Cardiac septum (tissue), 1 donor: ENCODE measurements around the gene HDAC10. TPM values are rescaled to one million over a fixed set of nuclear protein-coding genes. Genes with fewer than 3 reads are reported as not detected.
A peak's percentile ranks its signal among the peaks of the same experiment; 100 is the strongest.
"Not testable (repeated sequence)": the region's sequence is repeated elsewhere in the genome, so short reads cannot be mapped to it uniquely, and the experiment has no call there.

Source experiments
- DNase-seq: peaks from one replicate; pipeline ENCODE4 v3.0.0-alpha.2; 2020; ENCODE audit warnings: low spot score
- intact Hi-C: fragments of 100-400 bp; cut with DNase I; formaldehyde crosslinking; loops from one replicate; pipeline ENCODE4 v1.14.0; 2022
- total RNA-seq: library from RNA; stranded (reverse); fragmentation: NEBNext Ultra II Directional; extraction: Animal tissue kit (Norgen Biotek cat#: 25700); gene quantifications from one replicate; pipeline ENCODE4 v1.2.1, GENCODE V29; 2021
- donor health status: DM: no; HTN: no; CAD: no.

Gene HDAC10
- total RNA-seq, 1 donor from 2014 or later, result 13.1 TPM

DNA sequence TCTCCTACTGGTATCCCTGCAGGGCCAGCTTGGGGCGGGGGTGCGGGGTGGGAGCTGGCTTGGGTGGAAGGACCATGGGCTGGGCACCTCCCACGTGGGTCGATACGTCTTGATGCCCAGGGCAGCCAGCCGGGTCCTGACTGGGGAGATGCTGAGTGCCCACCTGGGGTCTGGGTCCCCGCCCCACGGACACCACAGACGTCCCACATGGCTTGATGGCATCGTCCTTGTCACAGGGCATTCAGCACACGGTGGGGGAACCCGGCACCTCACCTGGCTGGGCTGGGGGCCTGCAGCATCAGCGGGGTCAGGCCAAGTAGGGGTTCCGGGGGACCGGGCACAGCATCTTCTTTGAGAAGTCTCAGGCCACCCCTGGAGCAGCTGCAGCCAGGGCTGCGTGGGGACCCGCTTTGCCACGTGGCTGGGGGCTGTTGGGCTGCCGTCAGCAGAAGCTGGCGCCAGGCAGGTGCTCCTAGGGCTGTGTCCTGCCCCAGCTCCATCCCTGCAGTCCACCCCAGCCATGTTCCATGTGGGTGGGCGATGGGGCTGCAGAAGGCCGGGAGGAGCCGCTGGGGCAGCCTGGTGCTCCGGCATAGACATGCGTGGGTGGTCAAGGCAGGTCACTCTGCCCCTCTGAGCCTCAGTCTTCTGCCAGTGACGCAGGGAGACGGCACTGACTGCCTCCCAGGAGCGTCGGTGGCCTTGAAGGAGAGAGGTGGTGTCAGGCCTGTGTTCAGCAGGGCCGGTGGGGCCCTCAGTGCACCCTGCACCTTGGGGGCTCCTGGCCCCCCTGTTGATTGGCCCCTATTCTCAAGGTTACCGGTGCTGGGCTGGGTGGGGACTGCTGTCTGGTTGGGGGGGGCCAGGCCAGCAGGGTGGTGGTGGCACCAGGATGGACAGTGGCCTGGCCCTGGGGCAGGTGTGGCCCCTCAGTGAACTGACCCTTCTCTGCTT, 41.8 kb downstream of the HDAC10 start:
- intact Hi-C loops, result loop anchor here (10.0 kb wide), 2 partner anchors 244 to 274 kb away; partner anchors contain the start of gene PIM3
- no peak for DNase-seq

DNA sequence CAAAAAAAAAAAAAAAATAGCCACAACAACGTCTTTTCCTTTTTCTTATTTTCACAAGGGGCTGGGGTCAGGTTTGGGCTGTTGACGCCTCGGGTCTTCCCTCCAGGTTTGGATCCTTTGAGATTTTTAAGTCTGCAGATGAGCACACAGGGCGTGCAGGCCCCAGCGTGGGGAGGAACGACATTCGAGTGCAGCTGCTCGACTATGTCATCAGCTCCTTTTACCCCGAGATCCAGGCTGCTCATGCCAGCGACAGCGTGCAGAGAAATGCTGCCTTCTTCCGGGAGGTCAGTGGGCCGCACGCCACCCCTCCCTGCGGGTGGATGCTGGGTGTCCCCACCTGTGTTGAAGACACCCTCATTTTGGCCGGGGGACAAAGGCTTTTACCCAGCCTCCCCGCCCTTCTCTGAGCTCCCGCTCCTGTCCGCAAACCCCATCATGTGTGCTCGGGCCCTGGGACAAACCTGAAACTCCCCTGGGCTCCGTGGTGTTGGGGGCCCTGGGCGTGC, 42.6 kb downstream of the HDAC10 start:
- intact Hi-C loops, result loop anchor here (10.0 kb wide), 2 partner anchors 244 to 274 kb away; partner anchors contain the start of gene PIM3

DNA sequence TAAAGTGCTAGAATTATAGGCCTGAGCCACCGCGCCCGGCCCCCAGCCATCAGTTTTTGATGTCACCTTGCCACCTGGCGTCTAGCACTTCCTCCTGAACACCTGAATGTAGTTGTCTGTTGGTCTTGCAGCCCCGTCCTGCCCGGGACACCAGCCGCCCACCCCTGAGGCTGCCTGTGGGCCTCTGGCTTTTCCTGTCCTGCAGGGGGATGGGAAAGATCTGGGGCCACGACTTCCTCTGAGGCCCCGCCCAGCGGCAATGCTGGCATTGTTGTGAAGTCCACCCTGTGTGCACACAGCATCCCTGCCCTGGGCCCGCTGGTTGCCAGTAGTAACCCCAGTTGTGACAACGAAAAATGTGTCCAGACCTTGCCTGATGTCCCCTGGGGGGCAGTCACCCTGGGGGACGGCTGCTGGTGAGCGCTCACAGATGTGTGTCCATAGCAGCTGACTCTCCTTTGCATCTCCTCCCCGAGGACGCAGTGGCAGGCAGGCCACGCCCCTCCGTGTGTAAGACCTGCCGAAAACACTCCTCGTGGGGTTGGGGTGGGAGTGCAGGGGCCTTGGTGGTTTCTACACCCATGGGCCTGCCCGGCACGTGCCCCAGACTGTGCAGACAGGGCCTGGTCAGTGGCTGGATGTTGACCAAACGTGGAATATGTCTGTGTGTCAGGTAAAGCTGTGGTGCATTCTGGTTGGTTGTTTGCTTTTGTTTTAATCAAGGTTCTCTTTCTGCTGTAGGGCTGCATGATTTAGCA, 43.5 kb downstream of the HDAC10 start:
- no peak for DNase-seq
- intact Hi-C loops, result loop anchor here (2.0 to 10.0 kb wide), 3 partner anchors 59 to 273 kb away; partner anchors contain the start of gene PIM3

More for the DNA sequence above, 42.6 kb downstream of the HDAC10 start:
- DNase-seq, result no peak

DNA sequence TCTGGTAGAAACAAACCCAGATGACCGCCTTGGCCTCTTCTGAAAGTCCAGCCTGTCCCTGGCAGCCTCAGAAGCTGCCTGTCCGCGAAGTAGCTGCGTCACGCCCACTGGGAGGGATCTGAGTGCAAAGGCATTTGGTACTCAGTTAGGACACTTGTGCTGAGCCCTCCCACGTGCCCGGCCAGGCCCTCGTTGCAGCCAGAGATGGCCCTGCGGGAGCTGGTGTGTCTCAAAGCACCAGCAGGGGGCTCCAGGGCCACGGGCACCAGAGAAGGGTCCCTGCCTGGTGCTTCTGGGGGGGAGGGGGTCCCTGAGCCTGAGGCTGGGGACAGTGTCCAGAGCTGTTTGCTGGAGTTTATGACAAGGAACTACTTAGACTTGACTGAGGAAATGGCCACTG, 44.5 kb downstream of the HDAC10 start:
- intact Hi-C loops, result loop anchor here (2.0 to 10.0 kb wide), 3 partner anchors 58 to 272 kb away; partner anchors contain the start of gene PIM3
- peak; percentile 89 for DNase-seq

DNA sequence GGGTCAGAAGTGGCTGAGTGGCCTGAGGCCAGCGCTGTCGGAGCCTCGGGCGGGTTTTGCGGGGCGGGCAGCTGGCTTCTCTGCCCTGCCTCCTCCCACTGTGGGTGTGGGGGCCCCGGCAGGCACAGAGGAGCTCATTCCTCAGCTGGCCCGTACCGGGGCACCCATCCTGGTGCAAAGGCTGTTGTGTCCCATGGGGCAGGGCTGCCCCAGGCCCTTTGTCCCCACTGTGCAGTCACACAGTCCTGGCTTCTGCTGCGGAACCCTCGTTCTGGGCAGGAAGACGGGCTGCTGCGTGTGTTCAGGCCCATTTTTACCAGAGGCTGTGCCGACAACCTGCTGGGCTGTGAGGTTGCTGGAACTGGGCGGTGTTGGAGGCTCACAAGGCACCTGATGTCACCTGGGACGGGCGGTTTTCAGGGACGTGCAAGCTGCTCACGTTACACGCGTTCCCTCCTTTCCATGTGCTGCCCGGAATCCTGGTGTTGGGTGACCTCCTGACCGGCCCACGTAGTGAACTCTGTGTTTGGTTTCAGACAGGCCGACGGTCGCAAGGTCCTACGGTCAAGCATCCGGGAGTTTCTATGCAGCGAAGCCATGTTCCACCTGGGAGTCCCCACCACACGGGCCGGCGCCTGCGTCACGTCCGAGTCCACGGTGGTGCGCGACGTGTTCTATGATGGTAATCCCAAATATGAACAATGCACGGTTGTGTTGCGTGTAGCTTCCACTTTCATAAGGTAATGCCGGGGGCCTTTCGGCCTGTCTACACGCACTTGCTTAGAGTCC, 45.1 kb downstream of the HDAC10 start:
- intact Hi-C loops, result loop anchor here (2.0 to 10.0 kb wide), 3 partner anchors 57 to 271 kb away; partner anchors contain the start of gene PIM3

DNA sequence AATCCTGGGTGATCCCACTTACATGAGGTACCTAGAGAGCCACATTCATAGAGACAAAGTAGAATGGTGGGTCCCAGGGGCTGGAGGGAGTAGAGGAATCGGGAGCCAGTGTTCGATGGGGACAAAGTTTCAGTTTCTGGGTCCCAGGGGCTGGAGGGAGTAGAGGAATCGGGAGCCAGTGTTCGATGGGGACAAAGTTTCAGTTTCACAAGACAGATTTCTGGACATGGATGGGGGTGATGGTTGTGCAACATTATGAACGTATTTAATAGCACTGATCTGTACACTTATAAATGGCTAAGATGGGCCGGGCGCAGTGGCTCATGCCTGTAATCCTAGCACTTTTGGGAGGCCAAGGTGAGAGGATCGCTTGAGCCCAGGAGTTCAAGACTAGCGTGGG, 46.1 kb downstream of the HDAC10 start:
- intact Hi-C loops, result loop anchor here (10.0 kb wide), 2 partner anchors 240 to 270 kb away; partner anchors contain the start of gene PIM3
- not testable (repeated sequence) for DNase-seq

More for the DNA sequence above, 45.1 kb downstream of the HDAC10 start:
- no peak for DNase-seq

DNA sequence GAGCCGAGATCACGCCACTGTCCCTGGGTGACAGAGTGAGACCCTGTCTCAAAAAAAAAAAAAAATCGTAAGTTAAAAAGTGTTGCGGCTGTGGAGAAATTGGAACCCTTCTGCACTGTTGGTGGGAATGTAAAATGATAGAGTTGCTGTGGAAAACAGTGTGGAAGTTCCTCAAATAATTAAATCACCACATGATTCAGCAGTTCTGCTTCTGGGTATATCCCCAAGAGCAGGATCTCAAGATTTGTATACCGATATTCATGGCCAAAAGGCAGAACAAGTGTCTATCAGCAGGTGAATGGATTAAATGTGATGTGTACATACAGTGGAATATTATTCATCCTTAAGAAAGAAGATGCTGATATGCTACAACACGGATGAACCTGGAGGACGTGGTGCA, 46.5 kb downstream of the HDAC10 start:
- DNase-seq, result no peak
- intact Hi-C loops, result loop anchor here (10.0 kb wide), 2 partner anchors 240 to 270 kb away; partner anchors contain the start of gene PIM3

DNA sequence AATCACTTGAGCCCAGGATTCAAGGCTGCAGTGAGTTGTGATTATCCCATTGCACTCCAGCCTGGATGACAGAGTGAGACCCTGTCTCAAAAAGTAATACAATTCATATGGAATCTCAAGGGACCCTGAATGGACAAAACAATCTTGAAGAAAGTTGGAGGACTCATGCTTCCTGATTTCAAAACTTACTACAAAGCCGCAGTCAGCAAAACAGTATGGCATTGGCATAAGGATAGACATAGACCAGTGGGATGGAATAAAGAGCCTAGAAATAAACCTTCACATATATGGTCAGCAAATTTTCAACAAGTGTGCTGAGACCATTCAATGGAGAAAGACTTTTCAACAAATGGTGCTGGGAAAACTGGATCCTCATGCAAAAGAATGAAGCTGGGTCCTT, 47.8 kb downstream of the HDAC10 start:
- intact Hi-C loops, result loop anchor here (10.0 kb wide), 2 partner anchors 238 to 268 kb away; partner anchors contain the start of gene PIM3
- no peak for DNase-seq

DNA sequence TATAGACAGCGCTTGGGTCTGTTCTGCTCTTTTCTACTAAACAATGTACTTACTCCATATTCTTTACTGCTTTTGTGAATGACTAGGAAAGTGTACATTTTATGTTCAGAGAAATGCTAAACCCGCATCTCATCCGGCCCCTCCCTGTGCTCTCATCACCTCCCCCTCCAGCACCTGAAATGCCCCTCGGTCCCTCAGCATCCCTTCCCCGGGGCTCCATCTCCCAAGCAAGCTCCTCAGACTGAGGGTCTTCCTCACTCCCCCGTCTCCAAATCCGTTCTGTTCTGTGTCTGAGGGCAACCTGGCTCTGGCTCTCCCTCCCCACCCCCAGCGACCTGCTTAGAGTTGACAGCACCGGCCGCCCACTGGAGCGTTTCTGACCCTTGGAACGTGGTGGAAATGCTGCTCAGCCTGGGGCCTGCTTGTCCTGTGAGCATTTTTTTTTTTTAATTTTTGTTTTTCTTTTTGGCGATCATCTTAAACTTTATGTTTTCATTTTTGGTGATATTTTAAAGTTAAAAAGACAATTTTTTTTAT, 48.9 kb downstream of the HDAC10 start:
- DNase-seq, result no peak
- intact Hi-C loops, result loop anchor here (10.0 kb wide), 2 partner anchors 237 to 267 kb away; partner anchors contain the start of gene PIM3

DNA sequence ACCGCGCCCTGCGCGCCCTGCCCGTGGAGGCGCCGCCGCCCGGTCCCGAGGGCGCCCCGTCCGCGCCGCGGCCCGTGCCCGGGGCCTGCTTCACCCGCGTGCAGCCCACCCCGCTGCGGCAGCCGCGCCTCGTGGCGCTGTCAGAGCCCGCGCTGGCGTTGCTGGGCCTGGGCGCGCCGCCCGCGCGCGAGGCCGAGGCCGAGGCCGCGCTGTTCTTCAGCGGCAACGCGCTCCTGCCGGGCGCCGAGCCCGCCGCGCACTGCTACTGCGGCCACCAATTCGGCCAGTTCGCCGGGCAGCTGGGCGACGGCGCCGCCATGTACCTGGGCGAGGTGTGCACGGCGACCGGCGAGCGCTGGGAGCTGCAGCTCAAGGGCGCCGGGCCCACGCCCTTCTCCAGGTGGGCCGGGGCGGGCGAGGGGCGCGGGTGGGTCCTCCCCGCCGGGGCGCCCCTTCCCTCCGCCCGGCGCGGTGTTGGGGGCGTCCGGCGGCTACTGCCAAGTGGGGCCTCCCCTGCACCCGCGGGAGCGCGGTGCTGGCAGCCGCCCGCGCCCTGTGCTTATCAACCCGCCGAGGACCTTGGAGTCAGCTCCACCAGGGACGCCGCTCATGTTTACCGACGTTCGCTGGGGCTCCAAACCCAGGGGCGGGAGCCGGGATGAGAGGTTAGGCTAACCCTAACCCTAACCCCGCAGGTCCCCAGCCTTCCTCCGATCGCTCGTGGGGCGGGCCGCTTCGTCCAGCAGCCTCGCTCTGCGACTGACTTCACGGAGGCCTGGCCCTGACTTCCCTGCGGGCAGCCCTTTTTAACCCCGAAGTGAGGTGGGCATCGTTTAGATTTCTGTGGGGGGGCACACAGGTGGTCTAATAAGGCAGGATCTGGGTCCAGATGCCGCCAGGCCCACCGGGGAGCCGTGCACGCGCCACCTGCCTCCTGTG, 49.6 kb downstream of the HDAC10 start:
- intact Hi-C loops, result loop anchor here (10.0 kb wide), 2 partner anchors 237 to 267 kb away; partner anchors contain the start of gene PIM3

DNA sequence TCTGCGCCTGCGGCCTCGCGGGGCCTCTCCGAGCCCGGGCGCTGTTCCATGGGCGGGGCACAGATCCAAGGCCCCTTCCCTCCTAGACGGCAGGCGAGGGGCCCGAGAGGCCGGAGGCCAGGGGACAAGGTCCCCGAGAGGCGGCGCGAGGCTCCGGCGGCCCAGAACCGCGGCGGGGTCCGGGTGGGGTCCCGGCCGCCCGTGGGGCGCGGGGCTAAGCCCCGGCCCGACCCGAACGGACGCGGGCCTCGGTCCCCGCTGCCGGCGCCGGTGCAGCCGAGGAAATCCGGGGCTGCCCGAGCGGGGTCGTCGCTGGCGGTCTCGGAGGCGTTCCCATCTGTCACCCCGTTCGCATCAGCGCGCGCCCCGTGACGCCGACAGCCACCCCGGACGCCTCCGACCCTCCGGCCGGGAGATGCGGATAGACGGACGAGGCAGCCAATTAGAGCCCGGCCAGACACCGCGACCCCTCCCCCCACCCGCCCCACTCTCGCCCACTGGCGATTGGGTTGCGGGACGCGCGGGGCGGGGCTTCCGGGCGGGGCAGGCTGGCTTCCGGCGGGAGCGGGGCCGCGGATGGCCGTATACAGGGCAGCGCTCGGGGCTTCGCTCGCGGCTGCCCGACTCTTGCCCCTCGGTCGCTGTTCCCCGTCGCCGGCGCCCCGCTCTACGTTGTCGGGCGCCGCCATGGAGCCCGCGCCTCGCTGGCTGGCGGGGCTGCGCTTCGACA, 50.4 kb downstream of the HDAC10 start, which contains the start of gene SELENOO:
Gene SELENOO (plus strand): TSS at position 551 of the 730 bp plus-strand sequence. CDS start 26 bp downstream, at position 577.
- intact Hi-C loops, result loop anchor here (10.0 kb wide), 2 partner anchors 236 to 266 kb away; partner anchors contain the start of gene PIM3
- peak; percentile 95 for DNase-seq

More for the DNA sequence above, 49.6 kb downstream of the HDAC10 start:
- DNase-seq, result no peak

DNA sequence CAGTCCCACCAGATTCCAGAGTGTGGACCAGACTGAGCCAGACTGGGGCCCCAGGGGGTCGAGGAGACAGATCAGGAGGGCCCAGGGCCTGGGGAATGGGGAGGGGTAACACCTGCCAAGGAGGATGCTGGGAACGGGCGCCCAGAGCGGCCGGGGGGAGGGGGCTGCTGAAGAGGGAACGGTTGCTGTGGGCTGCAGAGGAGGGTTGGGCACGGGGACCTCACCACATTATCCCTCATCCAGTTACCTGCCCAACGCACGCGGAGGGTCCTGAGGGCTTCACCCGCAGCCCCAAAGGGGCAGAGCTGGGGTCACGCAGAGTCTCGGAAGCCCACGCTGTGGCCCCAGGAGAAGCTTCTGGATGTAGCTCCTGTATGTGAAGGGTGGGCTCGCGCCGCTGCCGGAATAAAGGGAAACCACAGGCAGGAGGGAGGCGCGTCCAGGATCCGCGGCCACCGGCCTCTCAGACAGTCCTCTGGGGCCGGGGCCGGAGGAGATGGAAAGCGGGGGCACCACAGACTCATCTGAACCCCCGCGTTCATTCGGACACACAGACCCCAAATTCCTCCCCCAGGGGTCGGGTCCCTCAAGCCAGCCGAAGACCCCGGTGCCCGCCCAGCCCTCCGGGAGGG, 51.1 kb downstream of the HDAC10 start:
- DNase-seq, result no peak
- intact Hi-C loops, result loop anchor here (10.0 kb wide), 2 partner anchors 235 to 265 kb away; partner anchors contain the start of gene PIM3

DNA sequence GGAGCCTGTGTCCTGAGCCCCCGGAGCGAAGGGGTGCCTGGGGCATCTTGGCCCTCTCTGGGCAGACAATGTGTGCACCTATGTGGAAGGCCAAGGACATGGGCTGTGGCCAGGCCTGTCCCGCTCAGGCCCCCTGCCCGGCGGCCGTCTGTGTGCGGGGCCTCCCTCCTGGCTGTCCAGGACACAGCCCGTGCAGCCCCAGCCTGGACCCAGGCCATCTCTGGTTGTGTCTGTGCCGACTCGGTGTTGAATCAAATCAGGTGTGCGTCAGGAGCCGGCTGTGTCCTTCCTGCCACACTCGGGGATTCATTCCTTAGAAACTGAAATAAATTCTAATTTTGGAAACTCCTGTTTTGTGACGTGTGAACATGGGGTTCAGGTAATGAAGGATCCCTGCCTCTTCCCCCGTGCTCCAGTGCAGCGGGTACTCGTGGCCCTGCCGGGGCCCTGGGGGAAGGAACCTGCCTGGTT, 51.8 kb downstream of the HDAC10 start:
- intact Hi-C loops, result no loop called here
- DNase-seq, result no peak

DNA sequence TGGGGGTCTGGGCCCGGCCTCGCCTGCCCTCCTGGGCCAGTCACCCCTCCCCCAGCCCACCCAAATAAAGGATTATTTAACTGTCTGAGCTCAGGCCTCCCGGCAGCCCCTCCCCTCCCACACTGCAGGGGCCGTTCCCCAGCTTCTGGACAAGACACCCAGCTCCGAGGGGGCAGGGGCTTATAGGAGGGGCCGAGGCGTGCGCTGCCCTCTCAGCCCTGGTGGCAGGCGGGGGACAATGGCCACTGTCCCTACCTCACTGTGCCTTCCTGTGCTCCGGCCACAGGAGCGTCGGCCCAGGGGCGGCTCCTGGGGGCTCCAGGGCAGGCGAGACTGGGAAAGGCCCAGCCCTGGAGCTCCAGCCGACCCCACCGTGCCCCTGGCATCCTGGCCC, 52.4 kb downstream of the HDAC10 start:
- intact Hi-C loops, result no loop called here
- no peak for DNase-seq

DNA sequence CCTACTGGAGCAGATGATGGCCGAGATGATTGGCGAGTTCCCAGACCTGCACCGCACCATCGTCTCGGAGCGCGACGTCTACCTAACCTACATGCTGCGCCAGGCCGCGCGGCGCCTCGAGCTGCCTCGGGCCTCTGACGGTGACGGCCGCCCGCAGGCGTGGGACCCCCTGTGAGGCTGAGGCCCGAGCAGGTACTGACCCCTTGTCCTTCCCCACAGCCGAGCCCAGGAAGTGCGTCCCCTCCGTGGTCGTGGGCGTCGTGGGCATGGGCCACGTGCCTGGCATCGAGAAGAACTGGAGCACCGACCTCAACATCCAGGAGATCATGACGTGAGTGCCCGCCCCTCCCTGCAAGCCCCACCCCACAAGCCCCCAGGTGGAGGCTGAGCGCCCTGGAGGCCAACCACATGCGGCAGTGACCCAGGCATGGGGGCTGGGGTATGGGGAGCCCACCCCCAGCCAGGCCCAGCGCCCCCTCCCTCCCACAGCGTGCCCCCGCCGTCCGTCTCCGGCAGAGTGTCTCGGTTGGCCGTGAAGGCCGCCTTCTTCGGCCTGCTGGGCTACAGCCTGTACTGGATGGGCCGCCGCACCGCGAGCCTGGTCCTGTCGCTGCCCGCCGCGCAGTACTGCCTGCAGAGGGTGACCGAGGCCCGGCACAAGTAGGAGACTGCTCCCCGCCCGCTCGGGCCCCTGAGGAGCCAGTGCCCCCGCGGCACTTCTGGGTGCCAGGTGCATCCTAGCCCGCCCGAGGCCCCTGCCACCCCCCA, 53.0 kb downstream of the HDAC10 start:
- no peak for DNase-seq
- intact Hi-C loops, result no loop called here
